Subcutaneous abdominal adipose tissue (tissue), 5 donors: Measurements from ENCODE around the gene SPINT2.
"Not testable (repeated sequence)": the region's sequence is repeated elsewhere in the genome, so short reads cannot be mapped to it uniquely, and the experiment has no call there.

Experiments used
- H3K27ac ChIP-seq: one replicate; pipeline ENCODE4 v1.7.0; 2013; ENCODE audit warnings: low read depth, mild to moderate bottlenecking, inconsistent platforms, low read length, moderate library complexity
- H3K27me3 ChIP-seq, 5 donors: one replicate each; pipeline ENCODE4 v1.7.0; 2013; ENCODE audit warnings: low read length in 5 of 5, inconsistent platforms in 1 of 5; ENCODE audit not compliant: control insufficient read depth in 5 of 5, insufficient read depth in 4 of 5
- H3K36me3 ChIP-seq, 5 donors: one replicate each; pipeline ENCODE4 v1.7.0; 2013; ENCODE audit warnings: low read length in 5 of 5; ENCODE audit not compliant: control insufficient read depth in 5 of 5, insufficient read depth in 5 of 5
- H3K4me1 ChIP-seq, 5 donors: one replicate each; pipeline ENCODE4 v1.7.0; 2013; ENCODE audit warnings: low read length in 5 of 5, mild to moderate bottlenecking in 3 of 5, moderate library complexity in 1 of 5; ENCODE audit not compliant: control insufficient read depth in 5 of 5, insufficient read depth in 5 of 5
- H3K4me3 ChIP-seq, 5 donors: one replicate each; pipeline ENCODE4 v1.7.0; 2013; ENCODE audit warnings: low read length in 5 of 5, low read depth in 1 of 5
- H3K9ac ChIP-seq, 5 donors: one replicate each; pipeline ENCODE4 v1.7.0; 2013; ENCODE audit warnings: low read length in 5 of 5, mild to moderate bottlenecking in 4 of 5, moderate library complexity in 3 of 5
- H3K9me3 ChIP-seq, 5 donors: one replicate each; pipeline ENCODE4 v1.7.0; 2013; ENCODE audit warnings: low read length in 5 of 5; ENCODE audit not compliant: control insufficient read depth in 5 of 5
- donor health status: healthy.
- donor health status: healthy.
- donor health status: healthy.
- donor health status: healthy.
- donor health status: healthy.

SPINT2 gene

GRCh38 chr19:38331728-38332127, 67.4 kb downstream of the SPINT2 start:
- Histone ChIP-seq H3K4me3 (no peak overlapping the region), H3K27me3 (no peaks in the 10 kb centered on the region)

GRCh38 chr19:38333245-38333644, 68.9 kb downstream of the SPINT2 start:
- no peaks in the 10 kb centered on the region for H3K27me3 ChIP-seq
- no peak overlapping the region for H3K9ac ChIP-seq
- peaks cover 4 to 13% (median 10%) of the 10 kb centered on the region in 5 donors for H3K4me1 ChIP-seq
- H3K36me3 ChIP-seq = peaks cover 0 to 3% (median 2%) of the 10 kb centered on the region in 5 donors
- no peak overlapping the region for H3K27ac ChIP-seq
- no peaks in the 10 kb centered on the region for H3K9me3 ChIP-seq
- no peak overlapping the region for H3K4me3 ChIP-seq

More at GRCh38 chr19:38331728-38332127, 67.4 kb downstream of the SPINT2 start:
- H3K27ac ChIP-seq = no peak overlapping the region
- H3K9ac ChIP-seq = no peak overlapping the region
- peaks cover 0 to 6% (median 4%) of the 10 kb centered on the region in 5 donors for H3K4me1 ChIP-seq
- H3K36me3 ChIP-seq = peaks cover 0 to 18% (median 17%) of the 10 kb centered on the region in 5 donors
- H3K9me3 ChIP-seq = no peaks in the 10 kb centered on the region

GRCh38 chr19:38335949-38336637, 71.7 kb downstream of the SPINT2 start:
- H3K4me1 ChIP-seq = peaks cover 4 to 13% (median 10%) of the 10 kb centered on the region in 5 donors
- H3K9ac ChIP-seq = peak overlapping the region in 4 of 5 donors; percentile 68 to 92 (median 77)
- H3K27me3 ChIP-seq = no peaks in the 10 kb centered on the region
- no peaks in the 10 kb centered on the region for H3K9me3 ChIP-seq
- peak overlapping the region; percentile 87 to 90 (median 89) for H3K4me3 ChIP-seq
- peaks cover 0 to 2% (median 0%) of the 10 kb centered on the region in 5 donors for H3K36me3 ChIP-seq
- peak overlapping the region; percentile 90 for H3K27ac ChIP-seq

GRCh38 chr19:38336638-38337359, 72.4 kb downstream of the SPINT2 start:
- H3K9ac ChIP-seq = peak overlapping the region in 4 of 5 donors; percentile 68 to 92 (median 77)
- H3K9me3 ChIP-seq = no peaks in the 10 kb centered on the region
- H3K27ac ChIP-seq = peak overlapping the region; percentile 90
- H3K4me1 ChIP-seq = peaks cover 4 to 13% (median 10%) of the 10 kb centered on the region in 5 donors
- H3K27me3 ChIP-seq = no peaks in the 10 kb centered on the region
- peak overlapping the region; percentile 87 to 90 (median 89) for H3K4me3 ChIP-seq
- peaks cover 0 to 3% (median 0%) of the 10 kb centered on the region in 5 donors for H3K36me3 ChIP-seq

GRCh38 chr19:38337360-38337653, 72.9 kb downstream of the SPINT2 start:
- H3K9me3 ChIP-seq = no peaks in the 10 kb centered on the region
- no peaks in the 10 kb centered on the region for H3K27me3 ChIP-seq
- H3K36me3 ChIP-seq = peaks cover 0 to 3% (median 0%) of the 10 kb centered on the region in 5 donors
- peaks cover 4 to 13% (median 10%) of the 10 kb centered on the region in 5 donors for H3K4me1 ChIP-seq
- H3K27ac ChIP-seq = no peak overlapping the region
- H3K9ac ChIP-seq = peak overlapping the region in 1 of 5 donors; percentile 65
- H3K4me3 ChIP-seq = peak overlapping the region; percentile 31 to 89 (median 76)

- H3K27ac ChIP-seq = not testable (repeated sequence)
These were observed 74.6 kb downstream of the SPINT2 start for GRCh38 chr19:38339011-38339410.

GRCh38 chr19:38340927-38341326, 76.6 kb downstream of the SPINT2 start:
- Histone ChIP-seq H3K27me3 (no peaks in the 10 kb centered on the region), H3K9me3 (no peaks in the 10 kb centered on the region), H3K27ac (no peak overlapping the region), H3K4me3 (no peak overlapping the region), H3K36me3 (peaks cover 0 to 7% (median 2%) of the 10 kb centered on the region in 5 donors), H3K4me1 (peaks cover 4 to 13% (median 10%) of the 10 kb centered on the region in 5 donors), H3K9ac (no peak overlapping the region)

More at GRCh38 chr19:38339011-38339410, 74.6 kb downstream of the SPINT2 start:
- H3K27me3 ChIP-seq, H3K9ac ChIP-seq, H3K9me3 ChIP-seq, H3K4me3 ChIP-seq, H3K36me3 ChIP-seq: not testable (repeated sequence)
- peaks cover 4 to 13% (median 10%) of the 10 kb centered on the region in 5 donors for H3K4me1 ChIP-seq
